H54 (cell line): ENCODE results near the gene GLYAT.
A peak's percentile ranks its signal among the peaks of the same experiment; 100 is the strongest.

Experiments
- DNase-seq: peaks from one replicate; pipeline ENCODE4 v3.0.0; 2011; ENCODE audit warnings: low spot score, mixed read lengths; ENCODE audit not compliant: insufficient read length
- FAIRE-seq: peaks from 3 replicates; lab custom pipeline; 2011; peaks lifted over from hg19 to GRCh38; lab: Jason Lieb, UNC
- POLR2A ChIP-seq: IDR thresholded peaks from 2 replicates; pipeline ENCODE4 v1.6.1; 2011; ENCODE audit warnings: low read depth, mild to moderate bottlenecking, low read length

GLYAT gene

GRCh38 chr11:58676563-58677135 is 55.1 kb downstream of the GLYAT start:
- DNase-seq: no peak
- FAIRE-seq: no peak
- no peak for TF ChIP-seq POLR2A

GRCh38 chr11:58675334-58676155 is 56.2 kb downstream of the GLYAT start:
- FAIRE-seq (peak; percentile 33), DNase-seq (peak; percentile 58)
- TF ChIP-seq POLR2A: no peak

- FAIRE-seq (no peak), DNase-seq (no peak)
- no peak for TF ChIP-seq POLR2A
Measured at GRCh38 chr11:58674609-58675008, 57.1 kb downstream of the GLYAT start.

GRCh38 chr11:58671983-58672633 is 59.6 kb downstream of the GLYAT start:
- FAIRE-seq (no peak), DNase-seq (no peak)

GRCh38 chr11:58659910-58660570 is 71.7 kb downstream of the GLYAT start:
- DNase-seq: no peak
- no peak for FAIRE-seq
- TF ChIP-seq POLR2A: no peak

More at GRCh38 chr11:58671983-58672633, 59.6 kb downstream of the GLYAT start:
- no peak for TF ChIP-seq POLR2A

- FAIRE-seq (no peak), DNase-seq (no peak)
- TF ChIP-seq POLR2A: no peak
Measured at GRCh38 chr11:58659404-58659803, 72.3 kb downstream of the GLYAT start.
